ENCODE results near the gene TCF19. TPM values are rescaled to one million over a fixed set of nuclear protein-coding genes. Genes with fewer than 3 reads are reported as not detected.

TCF19 gene
- total and polyA plus RNA-seq, 7 experiments from 2014 or later = 4.3 to 78.9 (median 9.4) TPM

- no peaks in the 10 kb centered on the region for H3K36me3 Mint-ChIP-seq
Measured at GRCh38 chr6:31114970-31115849, 43.2 kb upstream of the TCF19 start.

GRCh38 chr6:31115941-31116560 lies 42.3 kb upstream of the TCF19 start:
- Histone ChIP-seq H3K27ac (ENCODE audit: low read depth, low read length) (no peak overlapping the region), H3K9me3 (ENCODE audit: control insufficient read depth in 2 of 3, low read length in 3 of 3) (no peaks in the 10 kb centered on the region), H3K27me3 (ENCODE audit: control insufficient read depth in 2 of 2, insufficient read depth in 2 of 2, low read length in 2 of 2) (no peaks in the 10 kb centered on the region), H3K4me1 (ENCODE audit: control insufficient read depth in 2 of 2, insufficient read depth in 2 of 2, low read length in 2 of 2) (no peaks in the 10 kb centered on the region), H3K36me3 (ENCODE audit: control insufficient read depth in 2 of 3, insufficient read depth in 3 of 3, low read length in 3 of 3) (no peaks in the 10 kb centered on the region), H3K4me3 (ENCODE audit: low read length) (no peak overlapping the region)
- ChIA-PET POLR2A (interaction anchor here (1.2 to 2.6 kb wide), 2 partner anchors 20 to 22 kb away, joined by 4 to 11 read pairs; no protein-coding TSS in a partner anchor), CTCF (interaction anchor here (0.6 to 5.3 kb wide), 15 partner anchors 10 to 353 kb away, joined by 3 to 27 read pairs (median 4); no protein-coding TSS in a partner anchor)
- DNase-seq (no peak), ATAC-seq (no peak)
- H3K4me1 Mint-ChIP-seq = peaks cover 0 to 12% (median 5%) of the 10 kb centered on the region in 7 donors
- no peaks in the 10 kb centered on the region for H3K9me3 Mint-ChIP-seq
- peak overlapping the region in 1 of 9 donors; percentile 76 for H3K27ac Mint-ChIP-seq
- intact Hi-C loops (cut with micrococcal nuclease) = loop anchor here in 1 of 2 donors (1.0 kb wide), 5 partner anchors 22 to 201 kb away; no protein-coding TSS in a partner anchor
- peaks cover 0 to 19% (median 9%) of the 10 kb centered on the region in 5 donors for H3K27me3 Mint-ChIP-seq
- H3K4me3 Mint-ChIP-seq = no peak overlapping the region
- no peaks in the 10 kb centered on the region for H3K36me3 Mint-ChIP-seq

More at GRCh38 chr6:31114970-31115849, 43.2 kb upstream of the TCF19 start:
- peak overlapping the region in 2 of 9 donors; percentile 32 to 76 for H3K27ac Mint-ChIP-seq
- Histone ChIP-seq H3K4me1 (ENCODE audit: control insufficient read depth in 2 of 2, insufficient read depth in 2 of 2, low read length in 2 of 2) (no peaks in the 10 kb centered on the region), H3K9me3 (ENCODE audit: control insufficient read depth in 2 of 3, low read length in 3 of 3) (no peaks in the 10 kb centered on the region), H3K27me3 (ENCODE audit: control insufficient read depth in 2 of 2, insufficient read depth in 2 of 2, low read length in 2 of 2) (no peaks in the 10 kb centered on the region), H3K36me3 (ENCODE audit: control insufficient read depth in 2 of 3, insufficient read depth in 3 of 3, low read length in 3 of 3) (no peaks in the 10 kb centered on the region), H3K4me3 (ENCODE audit: low read length) (no peak overlapping the region), H3K27ac (ENCODE audit: low read depth, low read length) (no peak overlapping the region)
- H3K9me3 Mint-ChIP-seq = no peaks in the 10 kb centered on the region
- no peak for ATAC-seq
- intact Hi-C loops (cut with micrococcal nuclease) = loop anchor here in 1 of 2 donors (1.0 kb wide), 5 partner anchors 21 to 200 kb away; no protein-coding TSS in a partner anchor
- ChIA-PET POLR2A (interaction anchor here (0.7 to 2.6 kb wide), 5 partner anchors 12 to 1482 kb away, joined by 3 to 11 read pairs (median 4); no protein-coding TSS in a partner anchor), CTCF (interaction anchor here (0.6 to 5.3 kb wide), 14 partner anchors 11 to 353 kb away, joined by 3 to 27 read pairs (median 4); no protein-coding TSS in a partner anchor)
- peak overlapping the region in 2 of 10 donors; percentile 28 to 46 for H3K4me3 Mint-ChIP-seq
- H3K27me3 Mint-ChIP-seq = peaks cover 0 to 24% (median 9%) of the 10 kb centered on the region in 5 donors
- DNase-seq = peak in 3 of 9 donors; percentile 23 to 45 (median 23)
- peaks cover 0 to 12% (median 5%) of the 10 kb centered on the region in 7 donors for H3K4me1 Mint-ChIP-seq

- no peak for DNase-seq
- Mint-ChIP-seq H3K9me3 (no peaks in the 10 kb centered on the region), H3K4me1 (peaks cover 0 to 12% (median 5%) of the 10 kb centered on the region in 7 donors), H3K36me3 (no peaks in the 10 kb centered on the region), H3K27ac (no peak overlapping the region), H3K27me3 (peaks cover 0 to 19% (median 9%) of the 10 kb centered on the region in 5 donors), H3K4me3 (no peak overlapping the region)
- CTCF ChIA-PET = interaction anchor here (0.5 to 5.3 kb wide), 12 partner anchors 9 to 717 kb away, joined by 3 to 27 read pairs (median 5); no protein-coding TSS in a partner anchor
- Histone ChIP-seq H3K9me3 (ENCODE audit: control insufficient read depth in 2 of 3, low read length in 3 of 3) (no peaks in the 10 kb centered on the region), H3K27ac (ENCODE audit: low read depth, low read length) (no peak overlapping the region), H3K4me1 (ENCODE audit: control insufficient read depth in 2 of 2, insufficient read depth in 2 of 2, low read length in 2 of 2) (no peaks in the 10 kb centered on the region), H3K27me3 (ENCODE audit: control insufficient read depth in 2 of 2, insufficient read depth in 2 of 2, low read length in 2 of 2) (no peaks in the 10 kb centered on the region), H3K4me3 (ENCODE audit: low read length) (no peak overlapping the region), H3K36me3 (ENCODE audit: control insufficient read depth in 2 of 3, insufficient read depth in 3 of 3, low read length in 3 of 3) (no peaks in the 10 kb centered on the region)
- ATAC-seq = no peak
- POLR2A ChIA-PET = interaction anchor here (0.6 to 1.2 kb wide), 2 partner anchors 21 to 404 kb away, joined by 3 to 4 read pairs; no protein-coding TSS in a partner anchor
- intact Hi-C loops (cut with micrococcal nuclease) = no loop called here
Measured at GRCh38 chr6:31116661-31117385, 41.6 kb upstream of the TCF19 start.

- Histone ChIP-seq H3K4me3 (ENCODE audit: low read length) (no peak overlapping the region), H3K27ac (ENCODE audit: low read depth, low read length) (no peak overlapping the region), H3K36me3 (ENCODE audit: control insufficient read depth in 2 of 3, insufficient read depth in 3 of 3, low read length in 3 of 3) (no peaks in the 10 kb centered on the region), H3K4me1 (ENCODE audit: control insufficient read depth in 2 of 2, insufficient read depth in 2 of 2, low read length in 2 of 2) (no peaks in the 10 kb centered on the region), H3K27me3 (ENCODE audit: control insufficient read depth in 2 of 2, insufficient read depth in 2 of 2, low read length in 2 of 2) (no peaks in the 10 kb centered on the region), H3K9me3 (ENCODE audit: control insufficient read depth in 2 of 3, low read length in 3 of 3) (no peaks in the 10 kb centered on the region)
- Mint-ChIP-seq H3K27me3 (peaks cover 0 to 17% (median 9%) of the 10 kb centered on the region in 5 donors), H3K27ac (no peak overlapping the region), H3K36me3 (no peaks in the 10 kb centered on the region), H3K4me1 (peaks cover 0 to 12% (median 5%) of the 10 kb centered on the region in 7 donors), H3K4me3 (no peak overlapping the region), H3K9me3 (no peaks in the 10 kb centered on the region)
- intact Hi-C loops (cut with micrococcal nuclease) = no loop called here
- ATAC-seq (no peak), DNase-seq (no peak)
- POLR2A ChIA-PET = no interaction called here
- CTCF ChIA-PET = interaction anchor here (0.6 to 5.3 kb wide), 2 partner anchors 31 to 67 kb away, joined by 3 to 27 read pairs; no protein-coding TSS in a partner anchor
Measured at GRCh38 chr6:31118178-31118577, 40.2 kb upstream of the TCF19 start.

GRCh38 chr6:31120151-31120915 lies 38.1 kb upstream of the TCF19 start, which contains the start of gene CDSN:
Gene CDSN (minus strand): TSS chr6:31120446. CDS start chr6:31120419, 27 bp downstream.
- ChIA-PET CTCF (no interaction called here), POLR2A (interaction anchor here (0.6 kb wide), 1 partner anchor 8 kb away, joined by 3 read pairs; no protein-coding TSS in a partner anchor)
- H3K9me3 ChIP-seq (ENCODE audit: control insufficient read depth in 2 of 3, low read length in 3 of 3) = no peaks in the 10 kb centered on the region
- intact Hi-C loops (cut with micrococcal nuclease) = no loop called here
- H3K4me1 Mint-ChIP-seq = peaks cover 0 to 7% (median 0%) of the 10 kb centered on the region in 7 donors
- no peaks in the 10 kb centered on the region for H3K36me3 ChIP-seq (ENCODE audit: control insufficient read depth in 2 of 3, insufficient read depth in 3 of 3, low read length in 3 of 3)
- no peak within 1 kb of the TSS for H3K4me3 ChIP-seq (ENCODE audit: low read length)
- H3K27me3 ChIP-seq (ENCODE audit: control insufficient read depth in 2 of 2, insufficient read depth in 2 of 2, low read length in 2 of 2) = no peaks in the 10 kb centered on the region
- H3K9me3 Mint-ChIP-seq = no peaks in the 10 kb centered on the region
- no peaks in the 10 kb centered on the region for H3K36me3 Mint-ChIP-seq
- no peak within 1 kb of the TSS for H3K27ac ChIP-seq (ENCODE audit: low read depth, low read length)
- ATAC-seq (no peak), DNase-seq (no peak)
- peaks cover 0 to 16% (median 9%) of the 10 kb centered on the region in 5 donors for H3K27me3 Mint-ChIP-seq
- H3K27ac Mint-ChIP-seq = peak within 1 kb of the TSS in 1 of 9 donors; percentile 19
- no peak within 1 kb of the TSS for H3K4me3 Mint-ChIP-seq
- no peaks in the 10 kb centered on the region for H3K4me1 ChIP-seq (ENCODE audit: control insufficient read depth in 2 of 2, insufficient read depth in 2 of 2, low read length in 2 of 2)

Data from naive thymus-derived CD4-positive, alpha-beta T cell (primary cell).